NCI-H345 (cell line): ENCODE measurements around the gene FFAR3.
"Not testable (repeated sequence)": the region's sequence is repeated elsewhere in the genome, so short reads cannot be mapped to it uniquely, and the experiment has no call there.

Experiments used
- DNase-seq: peaks from one replicate; lab custom pipeline; 2025; lab: John Stamatoyannopoulos, UW

Gene FFAR3

DNA sequence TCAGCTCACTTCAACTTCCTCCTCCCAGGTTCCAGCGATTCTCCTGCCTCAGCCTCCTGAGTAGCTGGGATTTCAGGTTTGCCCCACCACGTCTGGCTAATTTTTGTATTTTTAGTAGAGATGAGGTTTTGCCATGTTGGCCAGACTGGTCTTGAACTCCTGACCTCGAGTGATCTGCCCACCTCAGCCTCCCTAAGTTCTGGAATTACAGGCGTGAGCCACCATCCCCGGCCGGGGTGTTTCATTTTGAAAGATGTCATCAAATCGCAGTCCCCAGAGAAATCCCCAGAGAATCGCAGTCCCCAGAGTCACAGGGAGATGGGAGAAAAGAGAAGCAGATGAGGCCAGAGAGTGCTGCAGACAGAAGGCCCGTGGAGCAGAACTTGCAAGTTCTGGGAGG, 43.2 kb downstream of the FFAR3 start:
- DNase-seq: not testable (repeated sequence)

GRCh38 chr19:35403116-35403760, 45.0 kb downstream of the FFAR3 start:
- DNase-seq: no peak

DNA sequence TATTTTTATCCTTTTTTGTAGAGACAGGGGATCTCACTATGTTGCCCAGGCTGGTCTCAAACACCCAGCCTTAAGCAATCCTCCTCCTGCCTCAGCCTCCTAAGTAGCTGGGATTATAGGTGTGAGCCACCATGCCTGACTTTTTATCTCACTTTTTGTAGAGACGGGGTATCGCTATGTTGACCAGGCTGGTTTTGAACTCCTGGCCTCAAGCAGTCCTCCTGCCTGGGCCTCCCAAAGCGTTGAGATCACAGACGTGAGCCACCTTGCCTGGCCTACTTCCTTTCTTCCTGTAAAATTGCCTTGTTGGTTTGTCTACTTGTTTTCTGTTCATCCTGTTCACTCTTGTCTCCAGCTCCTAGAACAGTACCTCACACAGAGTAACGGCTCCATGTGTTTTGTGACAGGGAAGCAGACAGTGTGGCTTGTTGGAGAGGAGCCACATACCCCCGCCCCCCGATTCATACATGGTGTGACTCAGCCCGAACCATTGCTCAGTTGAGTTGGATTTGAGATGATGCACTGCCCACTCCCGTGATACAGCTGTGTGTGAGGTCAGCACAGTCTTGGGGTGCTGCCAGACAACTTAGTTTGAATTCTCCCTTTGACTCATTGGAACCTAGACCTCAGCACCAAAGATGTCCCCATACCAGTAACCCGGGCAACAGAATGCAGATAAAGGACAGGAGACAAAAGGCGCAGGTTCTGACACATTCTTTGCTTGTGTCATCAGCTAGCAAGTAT, 46.8 kb downstream of the FFAR3 start:
- no peak for DNase-seq

DNA sequence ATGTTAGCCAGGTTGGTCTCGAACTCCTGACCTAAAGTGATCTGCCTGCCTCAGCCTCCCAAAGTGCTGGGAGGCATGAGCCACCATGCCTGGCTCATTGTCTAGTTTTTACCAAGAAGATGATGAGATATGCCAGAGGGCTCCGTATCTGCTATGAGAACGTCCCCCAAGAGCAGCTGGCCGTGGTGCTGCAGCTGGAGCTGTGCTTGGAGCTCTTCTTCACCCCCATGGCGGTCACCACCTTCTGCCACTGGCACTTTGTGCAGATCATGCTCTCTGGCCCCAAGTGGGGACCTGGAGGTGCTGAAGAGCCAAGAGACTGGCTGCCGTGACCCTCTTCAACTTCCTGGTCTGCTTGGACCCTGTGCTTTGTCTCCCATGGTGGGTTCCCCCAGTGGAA, 49.4 kb downstream of the FFAR3 start:
- no peak for DNase-seq

DNA sequence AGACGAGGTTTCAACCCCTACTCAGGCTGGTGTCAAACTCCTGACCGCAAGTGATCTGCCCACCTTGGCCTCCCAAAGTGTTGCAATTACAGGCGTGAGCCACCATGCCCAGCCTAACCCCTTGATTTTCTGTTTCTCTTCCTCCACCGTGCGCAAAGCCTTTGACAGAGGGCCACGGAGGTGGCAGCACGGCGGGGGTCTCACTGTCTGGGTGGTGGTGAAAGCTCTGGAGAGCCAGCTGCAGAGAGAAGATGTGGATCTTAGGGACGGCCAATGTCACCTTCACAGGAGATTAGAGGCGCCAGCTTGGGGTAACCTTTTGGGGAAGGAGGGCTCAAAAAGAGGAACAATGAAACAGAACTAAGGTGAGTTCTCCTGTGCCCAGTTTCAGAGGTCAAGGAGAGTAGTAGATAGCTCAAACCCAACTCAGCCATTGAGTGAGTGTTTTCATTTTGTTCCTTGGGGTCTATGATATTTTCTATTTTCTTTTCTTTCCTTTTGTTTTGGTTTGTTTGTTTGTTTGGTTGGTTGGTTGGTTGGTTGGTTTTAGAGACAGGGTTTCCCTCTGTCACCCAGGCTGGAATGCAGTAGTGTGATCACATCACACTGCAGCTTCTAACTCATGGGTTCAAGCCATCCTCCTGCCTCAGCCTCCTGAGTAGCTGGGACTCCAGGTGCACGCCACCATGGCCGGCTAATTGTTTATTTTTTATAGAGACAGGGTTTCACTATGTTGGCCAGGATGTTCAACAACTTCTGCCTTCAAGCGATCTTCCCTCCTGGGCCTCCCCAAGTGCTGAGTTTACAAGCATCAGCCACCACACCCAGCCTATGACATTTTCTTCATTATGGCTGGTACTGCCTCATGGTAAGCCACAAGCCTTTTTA, 50.3 kb downstream of the FFAR3 start:
- DNase-seq: no peak

- no peak for DNase-seq
These were observed 50.9 kb downstream of the FFAR3 start for GRCh38 chr19:35409191-35409590.
